Stimulated activated CD8-positive, alpha-beta memory T cell treated with anti-CD3 and anti-CD28 coated beads, Interleukin-4, amount 100 ng/mL, for 4 hours (primary cell): ENCODE data around the gene TANC1.

Source experiments
- DNase-seq, 2 donors: peaks; one replicate each; pipeline ENCODE4 v3.0.0-alpha.2; 2020; ENCODE audit warnings: low read depth in 2 of 2, low spot score in 1 of 2

TANC1 gene

DNA sequence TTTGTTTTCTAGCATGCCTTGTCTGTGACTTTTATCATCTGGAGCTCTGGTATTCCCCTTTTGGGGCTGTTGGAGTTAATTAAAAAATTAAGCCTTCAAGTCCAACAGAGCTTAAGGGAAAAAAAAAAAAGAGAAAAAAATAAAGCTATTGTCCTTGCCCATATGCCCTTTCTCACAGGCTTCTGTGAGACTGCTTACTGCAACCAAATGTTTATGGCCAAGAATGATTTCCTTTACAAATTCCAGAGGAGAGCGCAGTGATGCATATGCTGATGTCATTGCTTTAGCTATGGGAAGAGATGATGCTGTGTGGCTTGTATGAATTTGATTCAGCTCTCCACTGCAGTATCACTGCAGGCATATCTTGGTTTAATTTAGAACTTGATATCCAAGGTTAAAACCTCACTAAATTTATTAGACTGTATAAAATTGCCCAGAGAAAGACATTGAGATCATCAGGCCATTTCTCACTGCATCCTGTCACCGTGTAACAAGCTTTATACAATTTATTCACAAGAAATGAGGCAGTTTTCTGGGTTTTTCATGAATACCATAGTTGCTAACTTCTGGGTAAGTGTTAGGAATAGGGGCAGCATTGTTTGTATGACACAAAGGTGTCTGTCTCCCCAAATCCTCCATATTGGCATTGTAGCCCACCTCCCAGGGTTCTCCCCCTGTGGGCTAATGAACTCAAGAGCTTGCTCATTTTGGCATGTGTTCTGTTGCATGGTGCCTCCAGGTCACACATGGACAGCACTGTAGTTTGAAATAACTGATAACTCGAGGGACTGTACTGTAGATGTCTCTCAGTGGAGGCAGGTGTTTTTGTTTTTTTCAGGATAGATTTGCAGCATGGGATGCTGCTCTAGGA, 85.0 kb downstream of the TANC1 start:
- no peak for DNase-seq

DNA sequence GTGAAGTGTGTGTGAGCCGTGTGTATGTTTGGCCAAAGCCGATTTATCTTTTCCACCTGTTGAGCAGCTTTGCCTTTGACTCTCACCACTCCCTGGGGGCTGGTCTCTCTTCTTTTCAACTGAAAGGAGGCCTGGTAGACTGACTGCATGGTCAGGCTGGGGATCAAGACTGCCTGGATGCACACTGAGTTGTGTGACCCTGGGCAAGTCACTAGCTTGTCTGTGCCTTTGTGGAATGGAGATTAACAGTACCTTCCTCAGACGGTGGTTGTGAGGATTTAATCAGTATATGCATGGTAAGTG, 85.5 kb downstream of the TANC1 start:
- no peak for DNase-seq

DNA sequence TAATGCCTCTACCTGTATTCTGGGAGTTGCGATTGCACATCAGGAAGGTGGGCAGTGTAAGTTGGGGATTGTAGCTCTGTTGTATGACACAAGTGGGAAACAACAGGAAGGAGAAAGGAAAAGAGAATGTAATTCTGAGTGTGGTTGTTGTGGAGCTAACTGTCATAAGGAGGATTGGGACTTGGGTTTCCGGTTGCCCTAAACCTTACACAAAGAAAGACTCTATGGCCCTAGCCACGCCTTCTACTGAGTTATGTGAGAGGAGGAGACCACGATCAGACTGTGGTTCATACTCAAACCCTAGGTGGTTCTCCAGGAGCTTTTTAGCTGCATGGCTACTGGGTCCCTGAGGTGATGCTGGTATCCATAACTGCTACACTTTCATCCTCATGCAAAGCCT, 86.5 kb downstream of the TANC1 start:
- no peak for DNase-seq

DNA sequence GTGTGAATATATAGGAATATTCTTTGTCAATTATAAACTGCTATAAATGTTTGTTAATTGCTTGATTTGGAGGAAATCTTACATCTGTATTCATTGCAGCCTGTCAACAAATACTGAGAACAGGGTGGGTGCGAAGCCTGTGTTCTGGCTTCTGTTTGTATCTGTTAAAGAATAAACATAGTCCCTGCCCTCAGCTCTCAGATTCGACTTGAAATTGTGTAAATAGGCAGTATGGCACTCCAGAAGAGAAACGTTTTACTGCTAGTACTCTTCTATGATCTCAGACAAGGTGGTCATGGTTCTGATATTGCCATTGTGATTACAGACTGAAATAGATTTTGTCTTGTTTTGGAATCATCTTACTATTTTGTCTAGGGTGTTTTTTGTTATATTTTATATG, 92.1 kb downstream of the TANC1 start:
- no peak for DNase-seq

DNA sequence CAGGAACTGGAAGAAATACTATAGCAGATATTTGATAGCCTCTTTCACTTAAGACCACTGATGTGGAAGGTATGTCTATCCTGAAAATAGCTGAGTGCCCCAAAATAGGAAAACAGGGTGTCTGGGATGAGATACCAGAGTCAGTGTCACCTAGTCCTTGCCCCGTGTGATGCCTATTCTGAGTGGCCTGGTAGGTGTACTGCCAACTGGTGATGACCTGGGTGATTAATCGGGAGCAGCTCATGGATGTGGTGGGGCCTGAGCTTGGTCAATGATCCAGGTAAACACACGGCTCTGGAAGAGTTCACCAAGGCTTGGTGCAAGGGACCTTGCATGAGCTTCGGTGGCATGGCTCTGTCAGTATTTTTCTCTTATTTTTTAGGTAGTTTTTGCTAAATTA, 95.2 kb downstream of the TANC1 start:
- no peak for DNase-seq

DNA sequence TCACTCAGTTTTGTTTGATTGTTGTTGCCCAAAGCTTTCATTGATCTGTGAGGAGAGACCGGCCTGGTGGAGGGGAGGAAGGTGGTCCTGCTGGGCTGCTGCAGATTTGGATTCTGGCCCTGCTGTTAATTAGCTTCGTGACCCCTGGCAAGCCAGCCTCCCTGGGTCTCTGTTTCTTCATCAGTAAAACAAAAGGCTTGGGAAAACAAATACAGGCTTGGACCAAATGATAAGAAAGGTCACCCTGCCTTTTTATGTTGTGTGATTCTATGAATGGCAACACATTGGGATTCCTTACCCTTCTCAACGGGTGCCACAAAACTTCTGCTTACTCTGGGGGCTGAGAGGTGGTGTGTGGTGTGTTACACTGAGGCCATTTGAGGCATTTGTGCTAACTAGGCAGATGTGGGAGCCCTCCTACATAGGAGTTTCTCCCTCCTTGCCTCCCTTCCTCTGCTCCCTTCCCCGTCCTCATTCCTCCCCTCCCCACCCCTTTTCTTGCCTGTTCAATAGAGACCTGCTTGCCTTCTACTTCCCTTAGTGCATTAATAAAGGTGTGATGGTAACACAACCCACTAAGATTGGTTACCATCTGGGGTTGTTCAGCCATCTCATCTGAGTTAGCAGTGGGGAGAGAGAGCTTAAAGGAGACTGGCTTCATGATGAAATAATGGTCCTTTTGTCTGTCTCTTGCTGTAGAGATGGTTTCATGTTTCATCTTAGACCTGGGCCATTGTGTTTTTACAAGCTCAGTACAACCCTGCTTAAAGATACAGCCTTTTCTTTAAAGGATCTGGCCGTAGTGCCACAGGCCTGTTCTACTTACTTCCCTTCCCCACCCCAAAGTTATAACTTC, 96.2 kb downstream of the TANC1 start:
- no peak for DNase-seq

DNA sequence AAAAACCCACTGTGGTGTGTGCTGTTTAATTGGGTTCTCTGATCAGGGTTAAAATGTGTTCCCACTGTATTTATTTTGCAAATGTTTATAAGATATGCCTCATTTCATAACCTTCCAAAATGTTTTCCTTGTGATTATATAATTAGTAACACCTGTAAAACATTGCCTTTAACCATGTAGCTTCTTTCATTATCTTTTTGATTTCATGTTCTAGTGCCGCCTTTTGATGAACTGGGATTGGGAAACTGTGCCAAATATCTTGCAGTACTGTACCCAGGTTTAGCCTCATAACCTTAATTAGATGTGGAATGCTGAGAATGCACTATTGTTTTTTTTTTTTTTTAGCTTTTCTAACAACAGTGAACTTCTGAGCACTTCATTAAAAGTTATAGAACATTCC, 96.9 kb downstream of the TANC1 start:
- no peak for DNase-seq

DNA sequence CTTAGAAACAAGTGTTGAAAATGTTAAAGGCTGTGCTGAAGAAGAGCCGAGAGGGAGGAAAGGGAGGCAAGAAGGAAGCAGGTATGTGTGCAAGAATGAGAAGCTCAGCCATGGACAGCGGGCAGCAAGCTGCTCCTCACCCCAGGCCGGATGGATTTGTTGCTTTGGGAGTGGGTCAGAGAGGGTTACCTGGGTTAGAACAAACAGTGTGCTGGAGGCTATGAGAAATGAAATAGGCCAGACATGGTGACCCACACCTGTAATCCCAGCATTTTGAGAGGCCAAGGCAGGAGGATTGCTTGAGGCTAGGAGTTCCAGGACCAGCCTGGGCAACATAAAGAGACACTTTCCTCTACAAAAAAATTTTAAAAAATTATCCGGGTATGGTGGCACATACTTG, 97.5 kb downstream of the TANC1 start:
- DNase-seq, result no peak

DNA sequence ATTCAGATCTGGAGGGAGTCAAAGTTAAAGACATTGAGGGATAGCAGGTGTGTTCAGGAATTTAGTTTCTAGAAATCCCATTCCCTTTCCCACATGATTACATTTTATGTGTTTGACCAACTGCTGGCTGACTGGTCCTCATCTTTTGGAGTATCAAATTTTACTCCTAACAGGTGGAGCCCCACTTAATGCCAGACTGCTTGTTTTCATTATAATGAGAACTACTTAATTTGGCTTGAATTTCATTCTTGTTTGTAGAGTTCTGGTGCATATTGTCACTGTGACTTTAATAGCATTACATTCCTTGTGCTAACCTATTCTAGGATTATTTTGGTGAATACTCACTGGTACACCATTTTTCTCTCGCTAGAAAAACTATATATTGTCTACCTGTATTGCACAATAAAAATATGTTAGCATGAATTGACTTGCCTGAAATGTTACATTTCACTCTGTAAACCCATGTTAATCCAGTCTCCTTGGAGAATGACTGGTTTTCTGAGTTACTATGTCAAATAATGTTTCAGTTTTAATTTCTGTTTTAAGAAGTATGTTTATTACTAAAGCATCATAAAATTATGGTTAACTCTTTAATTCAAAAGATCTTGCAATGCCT, 98.2 kb downstream of the TANC1 start:
- DNase-seq, result no peak

DNA sequence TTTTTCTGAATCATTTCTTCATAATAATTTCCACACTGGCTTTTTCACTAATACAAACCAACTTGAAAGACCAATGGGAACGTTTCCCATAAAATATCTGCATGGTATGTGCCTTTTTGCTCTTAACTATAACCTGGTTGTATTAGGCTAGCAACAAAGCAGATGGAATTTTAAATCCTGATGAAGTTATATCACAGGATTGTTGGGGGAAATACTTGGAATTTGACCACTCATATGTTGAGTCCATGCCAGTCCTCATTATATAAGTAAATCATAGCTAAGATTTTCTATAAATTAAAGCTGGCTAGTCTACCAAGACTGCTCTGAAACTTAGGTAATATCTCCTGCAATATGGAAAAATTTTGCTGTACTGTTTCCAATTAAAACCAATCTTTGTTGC, 99.5 kb downstream of the TANC1 start:
- no peak for DNase-seq

DNA sequence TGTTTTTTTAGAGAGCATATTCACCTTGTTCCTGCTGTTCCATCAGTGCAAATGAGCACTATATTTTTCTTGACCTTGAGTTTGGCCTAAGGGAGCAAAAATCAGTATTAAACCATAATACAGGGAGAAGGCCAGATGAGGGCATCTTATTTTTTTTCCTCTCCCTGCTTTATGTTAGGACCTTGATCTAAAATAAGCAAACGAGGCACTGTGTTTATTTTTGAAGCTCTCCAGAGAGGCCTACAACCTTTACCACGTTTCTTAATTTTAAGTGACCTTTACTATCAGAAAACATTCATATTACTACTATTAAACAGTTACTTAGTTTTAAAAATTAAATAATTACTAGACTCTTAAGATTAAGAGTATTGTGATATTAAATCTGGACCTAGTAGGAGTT, 100.8 kb downstream of the TANC1 start:
- DNase-seq, result no peak

DNA sequence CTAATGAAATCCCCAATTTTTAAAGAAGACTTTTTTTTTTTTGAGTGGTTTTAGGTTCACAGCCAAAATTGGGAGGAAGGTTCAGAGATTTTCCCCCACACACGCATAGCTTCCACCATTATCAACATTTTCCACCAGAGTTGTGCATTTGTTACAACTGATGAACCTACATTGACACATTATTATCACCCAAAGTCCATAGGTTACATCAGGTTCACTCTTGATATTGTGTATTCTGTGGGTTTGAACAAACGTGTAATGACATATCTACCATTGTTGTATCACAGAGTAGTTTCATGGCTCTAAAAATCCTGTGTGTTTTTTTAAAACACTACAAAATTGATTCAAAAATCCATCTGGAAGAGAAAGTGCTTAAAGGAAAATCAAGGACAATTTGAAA, 101.8 kb downstream of the TANC1 start:
- no peak for DNase-seq

DNA sequence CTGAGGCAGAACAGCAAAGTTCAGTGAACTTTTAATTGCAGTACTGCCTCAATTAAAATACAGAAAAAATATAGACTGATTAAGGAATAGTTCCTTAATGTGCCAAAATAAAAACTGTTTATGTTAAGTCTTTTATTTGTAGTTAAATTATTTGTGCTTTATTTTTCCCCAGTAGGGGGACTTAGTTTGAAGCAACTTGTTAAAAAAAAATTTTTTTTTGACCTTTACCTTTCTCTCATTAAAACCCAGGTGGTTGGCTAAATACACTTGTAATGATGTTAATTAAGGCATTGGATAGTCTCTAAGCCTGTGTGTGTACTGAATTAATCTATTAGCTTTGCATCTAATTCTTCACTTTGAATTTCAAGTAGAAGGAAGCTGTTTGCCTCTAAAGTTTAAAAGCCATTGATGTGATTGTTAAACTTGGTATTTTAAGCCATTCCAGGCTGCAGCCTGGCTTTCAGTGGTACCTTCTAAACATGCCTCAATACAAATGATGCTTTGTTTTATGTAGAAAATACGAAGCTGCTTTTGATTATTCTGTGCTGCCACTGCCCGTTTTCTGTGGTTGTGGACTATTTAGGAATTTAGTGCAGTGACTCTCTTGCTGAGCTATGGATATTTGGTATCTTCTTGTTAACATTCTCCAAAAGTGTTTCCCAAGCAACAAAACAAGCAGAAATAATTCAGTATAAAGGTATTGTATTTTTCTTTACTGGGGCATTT, 102.9 kb downstream of the TANC1 start:
- DNase-seq, result no peak

DNA sequence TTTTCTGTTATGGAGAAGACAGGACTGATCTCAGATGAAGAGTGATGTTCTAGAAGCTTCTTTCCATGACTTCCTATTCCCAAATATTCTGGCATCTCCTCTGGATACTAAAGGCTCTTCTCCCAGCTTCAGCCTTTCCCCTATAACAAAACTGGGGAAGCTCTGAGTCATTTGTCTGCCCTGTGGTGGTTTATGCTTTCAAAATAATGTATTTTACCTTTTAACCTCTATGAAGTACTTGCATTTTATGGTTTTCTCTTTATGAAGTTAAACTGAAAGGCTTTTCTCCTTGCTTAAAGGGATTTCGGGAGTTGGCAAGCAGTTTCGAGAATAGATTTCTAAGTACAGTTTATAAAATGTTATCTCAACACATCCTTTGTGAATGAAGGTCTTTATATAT, 104.4 kb downstream of the TANC1 start:
- DNase-seq, result no peak

DNA sequence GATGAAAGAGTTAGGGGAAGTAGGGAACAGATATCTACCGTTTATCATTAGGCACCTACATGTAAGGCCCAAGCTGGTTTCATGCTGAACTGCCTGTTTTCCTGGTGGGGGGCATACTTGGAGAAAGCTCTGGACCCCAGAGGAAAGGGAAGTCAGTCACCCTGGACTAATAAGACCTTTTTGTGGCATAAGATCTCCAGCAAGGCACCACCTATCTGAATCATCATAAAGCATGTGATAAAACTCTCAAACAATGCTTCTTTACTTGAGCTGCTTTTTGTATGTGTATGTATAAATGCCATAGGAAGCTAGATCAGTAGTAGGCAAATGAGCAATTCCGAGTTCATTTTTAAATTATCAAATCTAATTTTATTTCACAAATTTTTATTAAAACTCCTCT, 104.8 kb downstream of the TANC1 start:
- no peak for DNase-seq

DNA sequence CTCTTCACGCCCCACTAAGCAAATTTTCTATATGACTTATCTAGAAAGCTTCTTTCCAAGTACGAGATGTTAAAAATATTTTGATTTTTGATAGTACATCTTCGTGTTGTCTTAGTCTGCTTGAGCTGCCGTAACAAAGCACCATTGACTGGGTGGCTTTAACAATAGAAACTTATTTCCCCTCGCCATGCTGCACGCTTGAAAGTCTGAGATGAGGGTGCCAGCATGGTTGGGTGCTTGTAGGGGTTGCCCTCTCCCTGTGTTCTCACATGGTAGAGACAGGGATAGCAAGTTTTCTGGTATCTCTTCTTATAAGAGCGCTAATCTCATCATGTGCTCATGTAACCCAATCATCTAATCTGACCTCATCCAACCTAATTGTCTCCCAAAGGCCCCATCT, 106.2 kb downstream of the TANC1 start:
- no peak for DNase-seq

DNA sequence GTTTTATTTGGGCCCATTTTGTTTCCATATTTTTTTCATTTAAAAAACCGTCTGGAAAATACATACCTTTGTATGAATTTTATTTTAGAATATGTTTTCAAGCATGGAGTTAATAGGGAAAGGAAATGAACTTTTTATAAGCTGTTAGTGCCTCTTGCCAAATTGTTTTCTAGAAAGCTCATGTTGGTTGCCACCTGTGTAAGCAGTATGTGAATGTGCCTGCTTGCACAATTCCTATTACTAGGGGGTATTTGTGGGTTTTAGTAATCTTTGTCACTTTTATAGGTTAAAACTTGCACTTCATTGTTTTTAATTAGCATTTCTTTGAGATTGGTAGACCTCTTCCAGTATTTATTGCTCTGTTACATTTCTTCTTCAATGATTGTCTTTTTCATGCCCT, 107.3 kb downstream of the TANC1 start:
- no peak for DNase-seq

DNA sequence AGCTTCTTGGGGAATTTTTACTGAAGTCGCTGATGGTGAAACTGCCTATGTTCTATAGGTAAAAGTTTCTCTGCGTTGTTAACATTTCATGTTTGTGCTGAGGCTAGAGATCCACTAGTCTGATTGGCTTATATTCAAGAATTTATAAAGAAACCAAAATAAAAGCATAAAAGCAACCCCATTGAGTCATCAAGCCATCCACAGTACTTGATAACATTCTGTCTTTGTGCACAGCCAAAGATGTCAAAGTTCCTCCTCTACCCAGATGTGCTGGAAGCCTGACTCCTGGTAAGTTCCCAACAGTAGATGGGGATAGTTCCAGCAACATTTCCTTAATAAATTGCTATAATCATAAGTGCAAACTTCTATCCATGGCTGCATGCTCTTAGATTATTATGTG, 107.8 kb downstream of the TANC1 start:
- no peak for DNase-seq

DNA sequence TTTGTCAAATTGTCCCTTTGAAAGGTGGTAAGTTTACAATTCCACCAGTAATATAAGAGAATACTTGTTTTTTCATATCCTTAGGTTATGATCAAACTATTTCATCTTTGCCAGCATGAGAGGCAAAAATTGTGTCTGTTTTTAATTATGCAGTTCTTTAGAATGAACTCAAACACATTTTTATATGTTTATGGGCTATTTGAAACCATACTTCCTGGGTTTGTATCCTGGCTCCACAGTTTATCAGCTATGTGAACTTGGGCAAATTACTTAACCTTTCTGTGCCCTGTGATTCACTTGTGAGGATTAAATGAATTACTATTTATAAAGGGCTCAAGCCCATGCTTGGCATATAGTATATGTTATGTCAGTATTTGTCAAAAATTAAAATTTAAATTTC, 109.4 kb downstream of the TANC1 start:
- DNase-seq, result no peak

DNA sequence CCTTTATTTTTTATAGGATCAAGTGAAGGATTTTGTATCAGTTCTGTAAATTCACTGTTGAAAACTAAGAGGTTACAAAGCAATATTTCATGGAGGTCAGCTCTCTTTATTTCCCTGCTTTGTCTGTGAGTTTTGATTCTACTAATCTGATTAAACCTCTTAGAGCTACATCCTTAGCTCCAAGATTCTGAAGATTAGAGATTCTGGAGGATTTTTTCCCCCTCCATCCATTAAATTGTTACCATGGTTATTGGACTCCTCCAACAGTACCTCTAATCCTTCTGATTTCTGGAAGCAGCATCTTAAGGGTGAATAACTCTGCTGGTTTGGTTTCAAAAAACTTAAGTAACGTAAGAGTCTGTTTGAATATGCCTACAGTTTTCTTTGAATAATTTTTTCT, 110.0 kb downstream of the TANC1 start:
- DNase-seq, result no peak

DNA sequence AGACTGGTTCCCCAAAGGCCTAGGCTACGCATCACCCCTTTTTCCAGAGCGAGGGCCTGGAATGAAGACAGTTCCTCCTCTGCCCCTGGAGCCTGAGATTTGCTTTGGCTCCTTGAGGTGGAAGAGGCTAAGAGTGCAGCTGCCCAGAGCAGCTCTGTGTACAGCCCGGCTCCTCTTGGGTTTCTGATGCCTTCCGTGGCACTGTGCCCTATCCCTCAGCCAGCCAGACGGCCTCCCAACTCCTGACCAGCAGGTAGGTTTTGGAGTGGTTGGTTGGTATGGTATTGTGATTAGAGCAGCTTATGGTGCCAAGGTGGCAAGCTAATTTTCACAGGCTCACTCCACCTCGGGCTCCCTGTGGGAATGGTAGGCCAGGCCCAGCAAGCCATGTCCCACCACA, 112.2 kb downstream of the TANC1 start:
- no peak for DNase-seq

DNA sequence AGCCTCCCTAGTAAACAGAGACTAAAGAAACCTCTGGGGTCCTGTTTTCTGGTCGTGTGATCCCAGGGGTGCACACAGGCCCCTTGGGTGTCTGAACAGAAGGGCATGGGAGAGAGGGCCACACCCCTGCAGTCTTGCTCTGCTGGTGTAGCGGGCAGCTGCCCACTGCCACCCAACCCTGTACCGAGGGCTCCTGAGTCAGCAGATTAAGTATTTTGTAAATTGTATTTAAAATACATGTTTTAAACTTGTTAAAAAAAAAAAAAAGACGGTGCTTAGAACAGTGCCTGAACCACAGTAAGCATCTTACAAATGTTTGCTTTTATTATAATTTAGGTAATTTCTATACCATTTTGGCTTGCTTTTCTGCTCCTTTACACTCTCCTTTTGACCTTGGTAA, 113.7 kb downstream of the TANC1 start:
- no peak for DNase-seq
